Tibial nerve (tissue), 4 donors: Measurements from ENCODE around the gene TNIK. TPM values are rescaled to one million over a fixed set of nuclear protein-coding genes. Genes with fewer than 3 reads are reported as not detected.
A peak's percentile ranks its signal among the peaks of the same experiment; 100 is the strongest.

ENCODE experiments used
- DNase-seq, 2 donors: peaks; one replicate each; pipeline ENCODE4 v3.0.0-alpha.2; 2019; ENCODE audit warnings: low spot score in 2 of 2
- H3K27ac ChIP-seq, 4 donors: fragments of 200-600 bp; sonication (generic) in 3 of 4; one replicate each; pipeline ENCODE4 v1.5.1; 2017 to 2019; ENCODE audit warnings: mild to moderate bottlenecking in 1 of 4
- H3K27me3 ChIP-seq, 2 donors: fragments of 200-600 bp; sonication (generic) in 1 of 2; one replicate each; pipeline versions ENCODE4 v1.5.1 to v1.6.0; 2017 to 2019
- H3K36me3 ChIP-seq, 3 donors: fragments of 200-600 bp; sonication (generic); one replicate each; pipeline ENCODE4 v1.5.1; 2018 to 2019
- H3K4me1 ChIP-seq, 4 donors: fragments of 200-600 bp; sonication (generic) in 3 of 4; one replicate each; pipeline ENCODE4 v1.5.1; 2017 to 2019
- H3K4me3 ChIP-seq, 4 donors: fragments of 200-600 bp; sonication (generic) in 3 of 4; one replicate each; pipeline ENCODE4 v1.5.1; 2017 to 2019; ENCODE audit warnings: mild to moderate bottlenecking in 1 of 4, moderate library complexity in 1 of 4
- H3K9me3 ChIP-seq, 4 donors: fragments of 200-600 bp; sonication (generic) in 3 of 4; one replicate each; pipeline ENCODE4 v1.5.1; 2017 to 2019
- CTCF ChIP-seq, 5 experiments: fragments of 200-600 bp in 3 of 5; fragments of 450-650 bp in 2 of 5; sonication (generic) in 3 of 5; IDR thresholded peaks; one replicate each; pipeline ENCODE4 v1.5.1; 2016 to 2019; ENCODE audit warnings: antibody characterized with exemption in 5 of 5, mild to moderate bottlenecking in 3 of 5, moderate library complexity in 2 of 5
- EP300 ChIP-seq, 2 donors: sonication (generic); formaldehyde crosslinking; IDR thresholded peaks; one replicate each; pipeline ENCODE4 v1.6.1; 2017; ENCODE audit warnings: antibody characterized with exemption in 2 of 2, mild to moderate bottlenecking in 1 of 2
- POLR2A ChIP-seq, 2 donors: fragments of 450-650 bp; IDR thresholded peaks; one replicate each; pipeline ENCODE4 v1.6.1; 2017; ENCODE audit warnings: antibody characterized with exemption in 2 of 2, mild to moderate bottlenecking in 2 of 2, moderate library complexity in 2 of 2
- WGBS, 2 donors: methylation state at CpG; one replicate each; pipeline ENCODE4 v1.1.5; 2018; 5-methylcytosine and 5-hydroxymethylcytosine counted together
- total RNA-seq, 4 donors: library from RNA; depleted of rRNA; stranded (reverse); fragments of >200 nt; gene quantifications; one replicate each; pipeline ENCODE4 v1.1.0, GENCODE V29; 2016

TNIK gene
- total RNA-seq, 4 donors from 2014 or later = 5.4 to 11.1 (median 7.5) TPM

- Histone ChIP-seq H3K36me3 (no peaks in the 10 kb centered on the region), H3K27me3 (no peaks in the 10 kb centered on the region), H3K4me1 (peaks cover 0 to 15% (median 2%) of the 10 kb centered on the region in 4 donors), H3K9me3 (no peaks in the 10 kb centered on the region), H3K4me3 (no peak overlapping the region), H3K27ac (no peak overlapping the region)
- WGBS, 2 donors = 92 to 95% methylated on average over 7 of the region's 7 CpGs
- TF ChIP-seq POLR2A (IDR thresholded peaks at IDR 0.05) = no peak
- no peak for TF ChIP-seq CTCF (IDR thresholded peaks at IDR 0.05)
- TF ChIP-seq EP300 (IDR thresholded peaks at IDR 0.05) = no peak
- DNase-seq = no peak
These were observed 132.6 kb downstream of the TNIK start for GRCh38 chr3:171327441-171328174.

- TF ChIP-seq CTCF (IDR thresholded peaks at IDR 0.05) (no peak), POLR2A (IDR thresholded peaks at IDR 0.05) (no peak), EP300 (IDR thresholded peaks at IDR 0.05) (no peak)
- H3K9me3 ChIP-seq = no peaks in the 10 kb centered on the region
- no peaks in the 10 kb centered on the region for H3K36me3 ChIP-seq
- no peak overlapping the region for H3K27ac ChIP-seq
- no peak for DNase-seq
- H3K4me3 ChIP-seq = no peak overlapping the region
- 100% methylated on average over 1 of the region's 1 CpG for WGBS, 2 donors
- H3K4me1 ChIP-seq = peaks cover 0 to 15% (median 2%) of the 10 kb centered on the region in 4 donors
- H3K27me3 ChIP-seq = no peaks in the 10 kb centered on the region
These were observed 133.3 kb downstream of the TNIK start for GRCh38 chr3:171326717-171327440.

- Histone ChIP-seq H3K4me1 (peaks cover 0 to 22% (median 2%) of the 10 kb centered on the region in 4 donors), H3K4me3 (no peak overlapping the region), H3K36me3 (no peaks in the 10 kb centered on the region), H3K27me3 (no peaks in the 10 kb centered on the region), H3K27ac (peak overlapping the region in 2 of 4 donors; percentile 19 to 58), H3K9me3 (no peaks in the 10 kb centered on the region)
- no peak for TF ChIP-seq EP300 (IDR thresholded peaks at IDR 0.05)
- no peak for TF ChIP-seq CTCF (IDR thresholded peaks at IDR 0.05)
- DNase-seq = no peak
- 43 to 51% methylated on average over 3 of the region's 3 CpGs for WGBS, 2 donors
These were observed 136.2 kb downstream of the TNIK start for GRCh38 chr3:171323938-171324536.

GRCh38 chr3:171321559-171322360 lies 138.4 kb downstream of the TNIK start:
- no peak for TF ChIP-seq EP300 (IDR thresholded peaks at IDR 0.05)
- no peak for TF ChIP-seq CTCF (IDR thresholded peaks at IDR 0.05)
- no peak for TF ChIP-seq POLR2A (IDR thresholded peaks at IDR 0.05)
- Histone ChIP-seq H3K9me3 (no peaks in the 10 kb centered on the region), H3K27me3 (no peaks in the 10 kb centered on the region), H3K4me3 (no peak overlapping the region), H3K36me3 (no peaks in the 10 kb centered on the region), H3K4me1 (peaks cover 0 to 11% (median 0%) of the 10 kb centered on the region in 4 donors), H3K27ac (peak overlapping the region in 1 of 4 donors; percentile 19)
- 38 to 66% methylated on average over 3 of the region's 3 CpGs for WGBS, 2 donors
- no peak for DNase-seq
